Astrocyte (in vitro differentiated cells and primary cell): Measurements from ENCODE around the gene NANOGP8.

ENCODE experiments used
- CTCF ChIP-seq: IDR thresholded peaks from 2 replicates; pipeline ENCODE4 v1.5.1; 2011; ENCODE audit warnings: low read depth, mild to moderate bottlenecking, inconsistent platforms, low read length, moderate library complexity; ENCODE audit not compliant: insufficient read depth
- EZH2 ChIP-seq: IDR thresholded peaks from 2 replicates; pipeline ENCODE4 v1.6.1; 2012; ENCODE audit warnings: mild to moderate bottlenecking, low read length, inconsistent platforms; ENCODE audit not compliant: insufficient read depth

- TF ChIP-seq CTCF (no peak), EZH2 (no peak)
Measured at GRCh38 chr15:35087759-35088158, 2.7 kb upstream of the NANOGP8 start.
